HepG2 (cell line): ENCODE data around the gene LRP5. TPM values are rescaled to one million over a fixed set of nuclear protein-coding genes. Genes with fewer than 3 reads are reported as not detected.

Source experiments
- ARID2 ChIP-seq: sonication (generic); formaldehyde crosslinking; IDR thresholded peaks from 2 replicates; pipeline ENCODE4 v1.8.1; 2022; ENCODE audit warnings: mild to moderate bottlenecking, missing genetic modification reagents, borderline replicate concordance
- CREB1 ChIP-seq, 2 experiments: fragments of 450-650 bp in 1 of 2; IDR thresholded peaks; 2 replicates each; pipeline ENCODE4 v1.6.1; 2016 to 2017; ENCODE audit warnings: control low read depth in 1 of 2, mild to moderate bottlenecking in 1 of 2, missing compliant biosample characterization in 1 of 2, missing genetic modification characterization in 1 of 2
- DRAP1 ChIP-seq: IDR thresholded peaks from 2 replicates; pipeline ENCODE4 v1.6.1; 2016; ENCODE audit warnings: missing genetic modification reagents, missing compliant biosample characterization
- FOXJ3 ChIP-seq: sonication (generic); formaldehyde crosslinking; IDR thresholded peaks from 2 replicates; pipeline ENCODE4 v1.4.0; 2020; ENCODE audit warnings: missing genetic modification reagents, mild to moderate bottlenecking, borderline replicate concordance
- GPBP1L1 ChIP-seq: sonication (generic); formaldehyde crosslinking; IDR thresholded peaks from 2 replicates; pipeline ENCODE4 v1.5.0; 2020; ENCODE audit warnings: mild to moderate bottlenecking, missing genetic modification reagents
- HMG20A ChIP-seq: IDR thresholded peaks from 2 replicates; pipeline ENCODE4 v1.6.1; 2016; ENCODE audit warnings: borderline replicate concordance
- HMGXB4 ChIP-seq, 2 experiments: sonication (generic) in 1 of 2; formaldehyde crosslinking in 1 of 2; IDR thresholded peaks; 2 replicates each; pipeline versions ENCODE4 v1.4.0 to v1.6.1; 2018 to 2020; ENCODE audit warnings: missing genetic modification reagents in 2 of 2, borderline replicate concordance in 1 of 2, low read depth in 1 of 2, mild to moderate bottlenecking in 1 of 2, missing biosample characterization in 1 of 2
- HNRNPL ChIP-seq: fragments of 200-400 bp; formaldehyde crosslinking; IDR thresholded peaks from 2 replicates; pipeline ENCODE4 v1.6.1; 2017; ENCODE audit warnings: mild to moderate bottlenecking, low read depth, low read length
- IKZF4 ChIP-seq: sonication (generic); formaldehyde crosslinking; IDR thresholded peaks from 2 replicates; pipeline ENCODE4 v1.5.1; 2020; ENCODE audit warnings: borderline replicate concordance, mild to moderate bottlenecking, low read depth, missing genetic modification reagents; ENCODE audit errors: not compliant biosample characterization
- PAXIP1 ChIP-seq: sonication (generic); formaldehyde crosslinking; conservative IDR thresholded peaks from 2 replicates; pipeline ENCODE4 v1.4.0; 2020; ENCODE audit warnings: mild to moderate bottlenecking, missing genetic modification reagents, moderate library complexity
- POLR2AphosphoS5 ChIP-seq: IDR thresholded peaks from 2 replicates; pipeline ENCODE4 v1.6.1; 2012; ENCODE audit warnings: low read depth, low read length
- RFX3 ChIP-seq: IDR thresholded peaks from 2 replicates; pipeline ENCODE4 v1.6.1; 2016; ENCODE audit warnings: missing biosample characterization, missing genetic modification reagents
- ZFP82 ChIP-seq: sonication (generic); formaldehyde crosslinking; IDR thresholded peaks from 2 replicates; pipeline ENCODE4 v1.5.1; 2020; ENCODE audit warnings: mild to moderate bottlenecking, missing genetic modification reagents, borderline replicate concordance
- ZFP91 ChIP-seq: sonication (generic); formaldehyde crosslinking; IDR thresholded peaks from 2 replicates; pipeline ENCODE4 v1.9.0; 2022; ENCODE audit warnings: missing genetic modification reagents, mild to moderate bottlenecking, borderline replicate concordance
- ZMAT3 ChIP-seq: sonication (generic); formaldehyde crosslinking; conservative IDR thresholded peaks from 2 replicates; pipeline ENCODE4 v1.7.0; 2021; ENCODE audit warnings: missing genetic modification reagents
- ZNF451 ChIP-seq: sonication (generic); formaldehyde crosslinking; IDR thresholded peaks from 2 replicates; pipeline ENCODE4 v1.5.0; 2020; ENCODE audit warnings: mild to moderate bottlenecking, missing genetic modification reagents
- ZNF547 ChIP-seq: sonication (generic); formaldehyde crosslinking; IDR thresholded peaks from 2 replicates; pipeline ENCODE4 v1.5.1; 2020; ENCODE audit warnings: mild to moderate bottlenecking, missing genetic modification reagents
- ZNF761 ChIP-seq: sonication (generic); formaldehyde crosslinking; conservative IDR thresholded peaks from 2 replicates; pipeline ENCODE4 v1.4.0; 2020; ENCODE audit warnings: mild to moderate bottlenecking, missing genetic modification reagents
- polyA plus RNA-seq, 8 experiments: library from polyadenylated mRNA; depleted of rRNA in 3 of 8; stranded (reverse) in 7 of 8; unstranded in 1 of 8; fragments of >200 nt; fragmentation: Illumina TruSeq in 4 of 8; extraction: Trizol in 4 of 8; gene quantifications; 2 replicates each; pipeline versions ENCODE4 v1.2.1 to v1.2.3, GENCODE V29; 2011 to 2016; ENCODE audit warnings: low read depth in 4 of 8, missing spikeins in 1 of 8, mixed read lengths in 1 of 8; ENCODE audit not compliant: insufficient read depth in 1 of 8
- total RNA-seq, 5 experiments: library from RNA; depleted of rRNA; stranded (reverse); fragments of >200 nt; fragmentation: Illumina TruSeq; extraction: Trizol; gene quantifications; 2 replicates each; pipeline ENCODE4 v1.2.3, GENCODE V29; 2016; ENCODE audit warnings: low read depth in 1 of 5

Gene LRP5
- total and polyA plus RNA-seq, 2 of the 13 experiments (the other 11 are each of a cell fraction or from before 2014, with no cell fraction given): 40.4 to 64.0 TPM

- no peak for TF ChIP-seq GPBP1L1
- TF ChIP-seq ZNF761 (CRISPR knock-in tag): no peak
- TF ChIP-seq ARID2 (CRISPR knock-in tag): 0 out of 2 replicates have a peak, but pooled peaks have one; percentile 78
- no peak for TF ChIP-seq FOXJ3 (CRISPR knock-in tag)
- TF ChIP-seq ZMAT3 (CRISPR knock-in tag): peak; percentile 73; the same call in 1 of the 2 replicates
- TF ChIP-seq HMGXB4 (CRISPR knock-in tag; IDR thresholded peaks at IDR 0.05; ENCODE audit: borderline replicate concordance in 1 of 2, low read depth in 1 of 2): peak in 1 of 2 experiments; percentile 26; a peak in 2 of 4 replicates
- no peak for TF ChIP-seq RFX3 (CRISPR knock-in tag)
- 0 out of 2 replicates have a peak, but pooled peaks have one; percentile 20 for TF ChIP-seq HMG20A (CRISPR knock-in tag)
- peak; percentile 55 for TF ChIP-seq ZFP91 (CRISPR knock-in tag)
- no peak for TF ChIP-seq PAXIP1
- peak; percentile 72 for TF ChIP-seq IKZF4 (CRISPR knock-in tag)
- TF ChIP-seq HNRNPL: peak; percentile 99
- peak; percentile 85 for TF ChIP-seq POLR2AphosphoS5
- peak; percentile 33; the same call in 1 of the 2 replicates for TF ChIP-seq ZNF451 (CRISPR knock-in tag)
- TF ChIP-seq ZNF547: 0 out of 2 replicates have a peak, but pooled peaks have one; percentile 58
- peak; percentile 82 for TF ChIP-seq DRAP1 (CRISPR knock-in tag)
- TF ChIP-seq CREB1 (IDR thresholded peaks at IDR 0.05): no peak
- TF ChIP-seq CREB1 (CRISPR knock-in tag; IDR thresholded peaks at IDR 0.05): no peak
- TF ChIP-seq ZFP82 (CRISPR knock-in tag): no peak; the same call in 1 of the 2 replicates
These were observed 13.5 kb upstream of the LRP5 start (continued) for GRCh38 chr11:68298659-68299516.
